CD4-positive, alpha-beta T cell treated with Interleukin-6 at 100 ng/mL for 8 hours (primary cell): ENCODE measurements around the gene ALK.

Experiments used
- DNase-seq: peaks from one replicate; pipeline ENCODE4 v3.0.0-alpha.2; 2020; ENCODE audit warnings: mixed read lengths, low spot score

ALK gene

DNA sequence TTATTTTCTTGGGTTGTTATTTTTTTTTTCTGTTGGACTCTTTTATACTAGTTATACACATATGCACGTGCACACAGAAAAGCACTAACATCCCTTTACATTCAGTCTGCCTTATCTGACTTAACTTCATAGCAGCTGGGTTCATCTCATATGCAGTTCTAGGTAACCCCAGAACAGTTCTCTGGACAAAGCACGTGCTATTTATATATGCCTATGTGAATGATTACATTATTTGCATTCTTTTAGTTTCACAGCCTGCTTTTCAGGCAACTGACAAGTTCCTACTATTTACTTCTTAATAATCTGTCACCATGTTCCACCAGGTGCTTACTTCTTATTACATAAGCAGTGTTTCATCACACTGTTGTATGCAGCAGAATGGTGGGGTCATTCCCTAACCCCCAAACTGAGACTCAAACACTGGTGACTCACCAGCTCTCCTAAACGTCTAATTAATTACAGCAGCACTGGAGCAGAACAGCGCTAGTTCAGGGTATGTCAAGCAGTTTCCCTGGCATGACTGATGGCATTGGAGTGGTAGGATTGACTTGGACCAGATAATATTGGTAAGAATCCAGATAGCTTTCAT, 433.3 kb downstream of the ALK start:
- no peak for DNase-seq

DNA sequence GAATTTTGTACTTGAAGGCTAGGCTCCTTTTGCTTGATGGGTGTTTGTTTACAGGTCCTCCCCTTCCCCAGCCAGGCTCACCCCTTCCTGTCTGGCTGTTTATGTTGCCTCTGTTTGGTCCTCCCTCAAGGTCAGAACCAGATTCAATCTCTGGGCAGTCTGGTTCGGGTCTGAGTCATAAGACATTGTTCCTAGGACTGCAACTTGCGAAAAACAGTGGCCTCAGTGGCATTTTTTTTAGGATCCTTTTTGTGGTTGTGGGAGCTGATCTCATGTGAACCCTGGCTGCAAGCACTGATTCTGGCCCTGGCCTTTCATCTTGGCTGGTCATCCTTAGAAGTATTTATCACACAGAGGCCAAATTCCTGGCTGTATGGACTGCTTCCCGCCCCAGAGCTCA, 435.8 kb downstream of the ALK start:
- no peak for DNase-seq

GRCh38 chr2:29485117-29485516, 436.3 kb downstream of the ALK start:
- DNase-seq = no peak

GRCh38 chr2:29482867-29483266, 438.5 kb downstream of the ALK start:
- DNase-seq = no peak

DNA sequence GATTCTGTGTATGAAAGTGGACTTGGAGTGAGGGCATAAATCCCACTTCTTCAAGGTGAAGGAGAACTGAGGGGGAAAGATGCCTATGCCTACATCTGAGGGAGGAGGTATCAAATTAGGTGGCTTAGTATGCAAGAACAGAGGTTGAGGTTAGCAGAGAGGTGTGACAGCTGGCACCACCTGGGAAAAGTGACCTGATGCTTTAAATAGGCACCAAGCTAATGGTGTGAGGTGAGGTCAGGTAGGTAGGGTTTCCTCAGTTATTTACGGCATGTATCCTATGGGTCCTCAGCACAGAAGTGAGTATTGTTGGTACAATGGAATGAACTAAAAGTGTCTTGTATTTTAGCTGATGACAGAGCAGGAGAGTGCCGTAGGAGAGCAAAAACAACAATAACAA, 439.0 kb downstream of the ALK start:
- DNase-seq = no peak

- DNase-seq = no peak
These were observed 440.1 kb downstream of the ALK start for GRCh38 chr2:29481313-29481712.

- DNase-seq = no peak
These were observed 441.0 kb downstream of the ALK start for GRCh38 chr2:29480426-29480825.

GRCh38 chr2:29479401-29479800, 442.0 kb downstream of the ALK start:
- no peak for DNase-seq

DNA sequence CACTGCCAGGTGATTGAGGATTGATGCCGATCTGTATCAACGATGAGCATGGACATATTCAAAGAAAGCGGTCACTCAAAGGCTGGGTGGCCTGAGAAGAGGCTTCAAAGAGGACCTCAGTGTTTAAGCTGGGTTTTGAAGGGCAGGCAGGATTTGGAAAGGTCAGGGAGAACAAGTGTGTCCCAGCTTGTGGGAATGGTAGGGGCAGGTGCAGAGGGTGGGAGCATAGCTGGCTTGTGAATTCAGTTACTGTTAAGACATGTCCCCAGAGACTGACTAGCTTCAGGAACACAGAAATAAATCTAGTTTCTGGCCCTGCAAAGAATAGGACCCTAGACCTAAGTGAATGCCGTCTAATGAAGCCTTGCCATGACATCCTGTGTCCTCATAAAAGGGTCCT, 442.7 kb downstream of the ALK start:
- DNase-seq = no peak

- DNase-seq = no peak
These were observed 444.2 kb downstream of the ALK start for GRCh38 chr2:29477186-29477585.

- DNase-seq = no peak
These were observed 445.9 kb downstream of the ALK start for GRCh38 chr2:29475499-29475898.

GRCh38 chr2:29469961-29470360, 451.4 kb downstream of the ALK start:
- DNase-seq = no peak

DNA sequence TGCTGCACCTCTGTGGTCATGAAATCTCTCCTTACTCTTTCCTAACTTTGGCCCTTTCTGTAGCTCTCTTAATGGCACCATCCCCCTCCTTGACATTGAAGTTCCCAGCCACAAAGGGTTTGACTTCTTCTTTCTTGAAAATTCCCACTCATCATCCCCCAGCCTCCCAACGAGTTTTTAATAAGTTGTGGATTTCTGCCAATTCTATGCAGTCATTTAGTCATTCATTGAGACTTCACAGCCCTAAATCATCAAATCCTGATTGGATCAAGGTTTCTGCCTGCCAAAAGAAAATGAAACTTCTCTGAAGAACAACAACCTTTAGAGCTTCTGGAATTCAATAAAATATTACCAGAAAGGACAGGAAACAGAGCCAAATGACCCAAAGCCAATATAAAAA, 451.9 kb downstream of the ALK start:
- no peak for DNase-seq

GRCh38 chr2:29463181-29463900, 458.0 kb downstream of the ALK start:
- DNase-seq = no peak

DNA sequence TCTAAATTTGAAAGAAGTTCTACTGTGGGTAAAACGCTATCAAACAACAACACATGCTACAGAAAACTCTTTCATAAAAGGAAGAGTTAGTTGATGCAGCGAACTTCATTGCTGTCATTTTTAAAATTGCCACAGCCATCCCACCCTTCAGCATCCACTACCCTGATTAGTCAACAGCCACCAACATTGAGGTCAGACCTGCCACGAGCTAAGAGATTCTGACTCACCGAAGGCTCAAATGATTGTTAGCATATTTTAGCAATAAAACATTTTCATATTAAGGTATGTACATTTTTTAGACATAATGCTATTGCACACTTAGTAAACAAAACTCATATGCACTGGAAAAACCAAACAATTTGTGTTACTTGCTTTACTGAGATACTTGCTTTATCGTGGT, 459.1 kb downstream of the ALK start:
- no peak for DNase-seq

DNA sequence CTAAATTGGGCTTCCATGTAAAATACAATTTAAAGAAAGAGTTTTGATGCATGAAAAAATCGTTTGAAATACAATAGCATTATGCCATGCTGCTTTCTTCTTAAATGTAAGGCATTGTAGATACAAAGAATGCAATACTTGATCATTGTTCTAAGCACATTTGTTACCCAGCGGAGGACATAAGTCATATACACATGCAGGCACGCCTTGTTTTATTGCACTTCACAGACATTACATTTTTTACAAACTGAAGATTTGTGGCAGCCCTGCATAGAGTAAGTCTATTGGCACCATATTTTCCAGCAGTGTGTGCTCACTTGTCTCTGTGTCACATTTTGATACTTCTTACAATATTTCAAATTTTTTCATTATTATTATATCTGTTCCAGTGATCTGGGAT, 461.2 kb downstream of the ALK start:
- DNase-seq = no peak

- no peak for DNase-seq
These were observed 461.8 kb downstream of the ALK start for GRCh38 chr2:29459445-29460179.

DNA sequence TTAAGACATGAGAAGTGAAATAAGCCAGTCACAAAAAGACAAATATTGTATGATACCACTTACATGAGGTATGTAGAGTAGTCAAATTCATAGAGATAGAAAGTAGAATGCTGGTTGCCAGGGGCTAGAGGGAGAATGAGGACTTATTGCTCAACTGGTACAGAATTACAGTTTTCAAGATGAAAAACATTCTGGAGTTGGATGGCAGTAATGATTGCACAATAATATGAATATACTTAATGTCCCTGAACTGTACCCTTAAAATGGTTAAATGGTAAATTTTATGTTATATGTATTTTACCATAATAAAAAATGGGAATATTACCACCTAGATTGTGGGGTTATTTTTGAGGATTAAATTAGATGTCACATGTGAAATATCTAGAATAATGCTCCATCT, 465.0 kb downstream of the ALK start:
- no peak for DNase-seq

- DNase-seq = no peak
These were observed 466.1 kb downstream of the ALK start for GRCh38 chr2:29455200-29455860.

- DNase-seq = no peak
These were observed 469.4 kb downstream of the ALK start for GRCh38 chr2:29452036-29452435.

- DNase-seq = no peak
These were observed 470.7 kb downstream of the ALK start for GRCh38 chr2:29450596-29451222.

DNA sequence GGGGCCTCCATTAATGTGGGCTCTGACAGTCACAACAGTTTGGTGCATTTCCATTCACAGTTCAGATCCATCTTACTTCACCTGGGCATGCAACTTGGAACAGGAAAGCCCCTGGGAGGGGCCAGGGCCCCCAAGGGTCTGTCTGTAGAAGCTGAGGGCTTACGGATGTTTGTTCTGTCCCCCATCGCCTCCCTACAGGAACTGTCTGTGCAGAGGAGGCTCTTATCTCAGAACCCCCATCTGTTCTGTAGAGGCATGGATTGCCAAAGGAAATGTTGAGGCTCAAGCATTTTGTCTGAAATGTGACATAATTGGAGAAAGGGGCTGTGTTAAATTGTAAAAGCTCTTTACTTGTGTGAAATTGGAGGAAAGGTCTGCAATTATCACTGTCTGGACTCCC, 471.9 kb downstream of the ALK start:
- no peak for DNase-seq
